Endothelial cell (in vitro differentiated cells): Measurements from ENCODE around the gene NIFK. TPM values are rescaled to one million over a fixed set of nuclear protein-coding genes. Genes with fewer than 3 reads are reported as not detected.
A peak's percentile ranks its signal among the peaks of the same experiment; 100 is the strongest.

Experiments
- DNase-seq: peaks from one replicate; pipeline ENCODE4 v3.0.0; 2021; ENCODE audit warnings: low spot score
- H3K27ac Mint-ChIP-seq: one replicate; pipeline ENCODE4 v1.8.0; 2021; ENCODE audit warnings: mixed read lengths, inconsistent platforms; ENCODE audit not compliant: unreplicated experiment
- H3K27me3 Mint-ChIP-seq: one replicate; pipeline ENCODE4 v1.8.0; 2021; ENCODE audit warnings: mild to moderate bottlenecking, moderate library complexity, mixed read lengths, inconsistent platforms; ENCODE audit not compliant: unreplicated experiment
- H3K36me3 Mint-ChIP-seq: one replicate; pipeline ENCODE4 v1.8.0; 2021; ENCODE audit warnings: mild to moderate bottlenecking, low read depth, mixed read lengths, inconsistent platforms; ENCODE audit not compliant: unreplicated experiment
- H3K4me1 Mint-ChIP-seq: one replicate; pipeline ENCODE4 v1.8.0; 2021; ENCODE audit warnings: mild to moderate bottlenecking, mixed read lengths, inconsistent platforms; ENCODE audit not compliant: unreplicated experiment
- H3K4me3 Mint-ChIP-seq: one replicate; pipeline ENCODE4 v1.8.0; 2021; ENCODE audit warnings: mild to moderate bottlenecking, mixed read lengths, inconsistent platforms; ENCODE audit not compliant: unreplicated experiment
- H3K9me3 Mint-ChIP-seq: one replicate; pipeline ENCODE4 v1.8.0; 2021; ENCODE audit warnings: mixed read lengths, inconsistent platforms; ENCODE audit not compliant: unreplicated experiment
- CTCF ChIP-seq: fragments of 200-600 bp; sonication (generic); IDR thresholded peaks from one replicate; pipeline ENCODE4 v1.5.0; 2021; ENCODE audit warnings: antibody characterized with exemption; ENCODE audit not compliant: unreplicated experiment
- total RNA-seq: library from RNA; stranded (reverse); fragmentation: NEBNext Ultra II Directional; extraction: Animal tissue kit (Norgen Biotek cat#: 25700); gene quantifications from one replicate; pipeline ENCODE4 v1.2.1, GENCODE V29; 2021; ENCODE audit not compliant: unreplicated experiment

The NIFK gene
- total RNA-seq, 1 donor from 2014 or later, result 153 TPM

- Mint-ChIP-seq H3K4me3 (no peak overlapping the region), H3K9me3 (no peaks in the 10 kb centered on the region), H3K4me1 (no peaks in the 10 kb centered on the region), H3K27ac (peak overlapping the region; percentile 59), H3K36me3 (no peaks in the 10 kb centered on the region), H3K27me3 (peaks cover 1% of the 10 kb centered on the region)
- DNase-seq, result no peak
- TF ChIP-seq CTCF, result no peak
Observed at GRCh38 chr2:121690095-121690494, 46.6 kb downstream of the NIFK start.

- H3K4me3 Mint-ChIP-seq, result no peak overlapping the region
- peaks cover under 1% of the 10 kb centered on the region for H3K9me3 Mint-ChIP-seq
- peak overlapping the region; percentile 59 for H3K27ac Mint-ChIP-seq
- H3K27me3 Mint-ChIP-seq, result peaks cover 1% of the 10 kb centered on the region
- DNase-seq, result peak; percentile 33
- no peak for TF ChIP-seq CTCF
- no peaks in the 10 kb centered on the region for H3K4me1 Mint-ChIP-seq
- H3K36me3 Mint-ChIP-seq, result peaks cover under 1% of the 10 kb centered on the region
Observed at GRCh38 chr2:121689356-121689755, 47.3 kb downstream of the NIFK start.

GRCh38 chr2:121688820-121689219, 47.9 kb downstream of the NIFK start:
- H3K4me1 Mint-ChIP-seq, result no peaks in the 10 kb centered on the region
- TF ChIP-seq CTCF, result no peak
- H3K27ac Mint-ChIP-seq, result no peak overlapping the region
- H3K9me3 Mint-ChIP-seq, result peaks cover 6% of the 10 kb centered on the region
- H3K27me3 Mint-ChIP-seq, result peaks cover 1% of the 10 kb centered on the region
- no peak overlapping the region for H3K4me3 Mint-ChIP-seq
- no peak for DNase-seq
- H3K36me3 Mint-ChIP-seq, result peaks cover 6% of the 10 kb centered on the region

GRCh38 chr2:121686902-121687301, 49.8 kb downstream of the NIFK start:
- peaks cover 11% of the 10 kb centered on the region for H3K36me3 Mint-ChIP-seq
- DNase-seq, result no peak
- H3K9me3 Mint-ChIP-seq, result peaks cover 14% of the 10 kb centered on the region
- H3K27ac Mint-ChIP-seq, result no peak overlapping the region
- H3K27me3 Mint-ChIP-seq, result peaks cover 1% of the 10 kb centered on the region
- H3K4me3 Mint-ChIP-seq, result no peak overlapping the region
- no peak for TF ChIP-seq CTCF
- no peaks in the 10 kb centered on the region for H3K4me1 Mint-ChIP-seq

GRCh38 chr2:121686218-121686617, 50.5 kb downstream of the NIFK start:
- DNase-seq, result no peak
- TF ChIP-seq CTCF, result no peak
- H3K4me3 Mint-ChIP-seq, result no peak overlapping the region
- no peak overlapping the region for H3K27ac Mint-ChIP-seq
- H3K9me3 Mint-ChIP-seq, result peaks cover 14% of the 10 kb centered on the region
- H3K4me1 Mint-ChIP-seq, result no peaks in the 10 kb centered on the region
- peaks cover 1% of the 10 kb centered on the region for H3K27me3 Mint-ChIP-seq
- peaks cover 17% of the 10 kb centered on the region for H3K36me3 Mint-ChIP-seq
